SHP77 (cell line): Measurements from ENCODE around the gene FMO3.

Source experiments
- DNase-seq, 2 experiments: peaks; one replicate each; lab custom pipeline; 2025; lab: John Stamatoyannopoulos, UW

FMO3 gene

DNA sequence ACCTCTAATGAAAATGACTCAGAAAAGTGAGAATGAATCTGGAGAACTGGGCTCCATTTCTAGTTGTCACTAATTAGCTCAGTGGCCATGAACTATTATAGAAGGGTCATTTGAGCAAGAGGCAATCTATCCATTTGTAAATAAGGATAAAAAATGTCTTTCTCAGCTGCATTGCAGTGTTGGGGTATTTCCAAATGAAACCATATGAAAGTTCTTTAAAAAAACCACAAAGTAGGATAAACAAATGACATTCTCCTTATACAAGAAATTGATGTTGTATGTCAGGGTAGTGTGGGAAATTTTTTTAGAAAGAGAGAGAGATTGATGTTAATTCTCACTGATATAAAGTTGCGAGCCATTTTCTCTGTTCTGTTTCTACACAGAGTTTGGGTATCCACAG, 26.0 kb downstream of the FMO3 start:
- no peak for DNase-seq

DNA sequence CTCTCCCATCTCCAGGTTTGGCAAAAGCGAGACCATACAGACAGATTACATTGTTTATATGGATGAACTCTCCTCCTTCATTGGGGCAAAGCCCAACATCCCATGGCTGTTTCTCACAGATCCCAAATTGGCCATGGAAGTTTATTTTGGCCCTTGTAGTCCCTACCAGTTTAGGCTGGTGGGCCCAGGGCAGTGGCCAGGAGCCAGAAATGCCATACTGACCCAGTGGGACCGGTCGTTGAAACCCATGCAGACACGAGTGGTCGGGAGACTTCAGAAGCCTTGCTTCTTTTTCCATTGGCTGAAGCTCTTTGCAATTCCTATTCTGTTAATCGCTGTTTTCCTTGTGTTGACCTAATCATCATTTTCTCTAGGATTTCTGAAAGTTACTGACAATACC, 26.4 kb downstream of the FMO3 start:
- DNase-seq = no peak

DNA sequence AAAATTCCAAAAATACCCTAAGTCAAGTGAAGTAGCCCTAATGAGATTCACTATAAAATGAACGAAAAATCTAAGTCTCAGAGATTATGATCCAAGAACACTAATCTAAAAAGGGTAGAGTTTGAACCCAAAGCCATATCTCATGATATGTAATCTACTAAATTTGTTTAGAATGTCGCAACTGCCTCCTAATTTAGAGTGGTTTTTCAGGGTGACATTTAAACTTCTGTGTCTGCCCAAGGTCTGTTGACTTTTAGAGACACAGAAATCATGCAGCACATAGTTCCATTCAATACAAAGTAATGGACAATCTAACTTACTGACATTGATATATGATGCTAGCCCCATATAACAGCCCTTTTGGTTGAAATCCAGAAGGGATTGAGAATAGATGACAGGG, 28.9 kb downstream of the FMO3 start:
- DNase-seq = no peak

DNA sequence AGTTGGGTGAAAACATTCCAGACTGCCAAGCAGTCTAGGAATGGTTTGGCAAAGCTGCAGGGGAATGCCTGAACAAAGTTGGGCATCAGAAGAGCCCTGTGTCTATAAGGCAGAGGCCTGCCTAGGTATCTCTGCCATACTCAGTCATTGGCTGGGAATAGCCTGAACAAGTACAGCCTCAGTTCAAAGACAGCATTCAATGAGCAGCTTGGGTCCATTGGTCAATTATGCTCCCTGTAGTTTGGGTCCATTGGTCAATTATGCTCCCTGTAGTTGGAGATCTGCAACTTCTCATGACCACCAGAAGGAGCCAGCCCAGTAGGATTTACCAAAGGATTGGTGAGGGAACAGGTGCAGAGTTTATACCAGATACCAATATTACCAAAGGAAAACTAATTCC, 31.6 kb downstream of the FMO3 start:
- no peak for DNase-seq

DNA sequence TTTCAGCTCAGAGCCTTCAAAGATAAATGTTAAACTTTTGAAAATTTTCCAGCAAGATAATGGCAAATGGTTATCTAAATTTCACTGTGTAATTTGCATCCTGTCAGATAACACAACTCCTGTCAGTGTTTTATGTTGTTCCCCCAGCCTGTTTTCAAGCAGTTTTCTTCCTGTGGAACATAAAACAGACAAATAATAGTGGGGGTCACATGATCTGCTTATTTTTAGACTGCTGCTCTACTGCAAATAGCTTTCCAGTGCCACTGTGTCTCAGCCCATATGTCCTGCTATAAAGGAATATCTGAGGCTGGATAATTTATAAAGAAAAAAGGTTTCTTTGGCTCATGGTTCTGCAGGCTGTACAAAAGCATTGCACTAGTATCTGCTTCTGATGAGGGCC, 32.2 kb downstream of the FMO3 start:
- no peak for DNase-seq

DNA sequence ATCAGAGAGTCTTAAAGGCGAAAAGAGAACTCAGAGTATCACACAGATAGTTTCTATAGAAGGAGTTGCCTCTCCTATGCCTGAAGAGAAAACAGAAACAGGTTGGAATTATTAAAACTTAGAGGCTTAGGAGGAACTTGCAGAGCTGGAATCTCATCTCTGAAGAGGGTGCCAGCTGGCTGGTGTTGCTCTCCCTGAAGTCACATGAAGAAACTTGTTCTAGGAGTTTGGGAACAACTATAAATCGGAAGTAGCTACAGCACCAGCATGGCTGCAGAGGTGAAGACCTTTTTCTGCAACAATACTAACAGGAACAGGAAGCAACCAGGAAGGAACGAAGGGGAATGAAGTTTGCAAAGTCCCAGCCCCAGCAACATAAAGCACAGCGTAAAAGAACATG, 35.8 kb downstream of the FMO3 start:
- no peak for DNase-seq

DNA sequence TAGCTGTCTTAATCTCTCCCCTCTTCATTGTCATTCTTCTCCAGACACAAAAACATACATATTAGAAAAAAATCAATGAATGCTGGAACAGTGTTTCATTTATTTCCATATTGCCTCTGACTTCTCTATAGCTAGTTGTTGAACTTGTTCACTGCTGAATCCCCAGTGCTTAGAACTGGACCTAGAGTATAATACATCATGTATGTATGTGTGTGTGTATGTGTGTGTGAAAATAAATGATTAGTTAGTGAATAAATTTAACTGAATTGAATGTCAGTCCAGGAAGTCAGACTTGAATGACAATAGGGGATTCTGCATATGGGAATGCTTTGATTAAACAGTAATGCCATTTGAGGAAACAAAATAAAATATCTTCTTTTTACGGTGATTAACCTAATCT, 36.4 kb downstream of the FMO3 start:
- no peak for DNase-seq

DNA sequence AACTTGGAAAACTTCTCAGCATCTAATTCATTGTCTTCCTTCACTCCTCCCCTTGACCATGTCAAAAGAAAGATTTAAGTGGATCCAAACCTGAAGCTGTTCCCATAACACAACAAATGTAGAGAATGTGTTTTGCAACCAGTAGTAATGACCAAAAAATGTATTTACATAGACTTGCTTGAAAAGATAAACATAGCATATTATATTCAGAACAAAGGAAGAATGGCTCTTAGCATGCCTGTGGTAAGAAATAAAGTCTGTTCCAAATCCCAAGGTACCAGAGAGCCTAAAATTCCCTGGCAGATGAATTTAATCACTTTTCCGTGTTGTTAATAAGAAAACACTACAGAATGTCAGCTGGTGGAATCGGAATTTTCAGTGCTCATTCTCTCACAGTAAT, 36.8 kb downstream of the FMO3 start:
- DNase-seq = no peak

DNA sequence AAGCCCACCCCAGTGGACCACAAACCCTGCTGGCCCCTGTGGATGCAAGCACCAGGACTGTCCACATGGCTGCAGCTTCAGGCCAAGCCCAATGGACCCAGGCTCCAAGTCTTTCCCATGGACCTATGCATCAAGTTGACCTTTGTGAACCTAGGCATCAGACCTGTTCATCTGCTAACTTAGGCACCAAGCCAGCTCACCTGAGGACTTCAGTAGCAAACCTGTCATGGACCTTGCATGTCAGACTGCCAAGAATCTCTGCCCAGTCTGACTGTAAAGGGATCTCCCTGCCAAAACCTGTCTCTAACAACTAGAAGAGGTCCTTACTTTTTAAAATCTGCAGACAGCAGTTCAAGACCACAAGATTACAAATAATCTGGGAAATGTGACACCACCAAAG, 37.8 kb downstream of the FMO3 start:
- no peak for DNase-seq

DNA sequence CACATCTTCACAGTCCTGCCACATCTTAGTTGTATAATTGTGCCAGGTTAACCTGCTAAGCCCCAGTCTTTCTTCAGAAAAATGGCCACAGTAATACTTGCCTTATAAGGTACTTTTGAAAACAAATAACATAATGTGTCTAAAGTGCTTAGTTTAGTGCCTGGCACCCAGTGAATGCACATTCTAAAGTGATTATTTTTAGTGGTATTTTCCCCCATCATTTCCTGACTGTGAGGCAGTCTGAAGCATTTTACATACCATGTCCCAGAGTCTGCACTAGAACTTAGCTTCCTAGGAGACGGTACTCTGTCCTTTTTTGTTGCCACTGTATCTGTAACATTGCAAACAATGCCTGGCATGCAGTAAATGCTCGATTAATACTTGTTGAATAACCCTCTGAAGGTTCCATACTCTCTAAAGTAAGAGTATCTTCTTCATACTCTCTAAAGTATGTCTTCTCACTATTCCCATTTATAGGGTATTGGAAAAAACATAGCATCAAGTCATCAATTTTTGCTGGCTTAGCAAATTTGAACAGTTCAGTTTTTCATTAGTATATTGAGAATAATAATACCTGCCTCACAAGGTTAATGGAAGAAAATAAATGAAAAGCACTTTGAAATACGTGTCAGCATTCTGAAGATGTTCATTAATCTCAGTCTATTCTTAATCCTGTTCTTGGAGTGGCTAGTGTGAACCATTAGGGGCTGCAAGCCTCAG, 43.7 kb downstream of the FMO3 start:
- DNase-seq = no peak

DNA sequence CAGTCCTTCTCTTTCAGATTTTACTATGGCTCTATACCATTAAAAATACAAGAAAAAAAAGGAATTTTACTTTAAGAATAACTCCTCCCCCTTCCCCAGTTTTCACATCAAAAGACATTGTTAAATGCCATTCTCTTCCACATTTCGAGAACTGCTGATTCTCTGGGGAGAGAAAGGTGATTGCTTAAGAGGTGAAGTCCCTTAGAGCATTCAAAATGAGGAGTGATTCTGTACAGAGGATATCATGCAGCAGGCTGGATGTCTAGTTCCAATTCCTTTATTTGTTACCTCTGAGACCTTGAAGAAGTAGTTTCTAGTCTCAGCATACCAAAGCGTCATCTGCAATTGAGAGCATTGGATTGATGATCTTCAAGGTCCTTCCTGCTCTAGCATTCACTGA, 46.9 kb downstream of the FMO3 start:
- DNase-seq = no peak

DNA sequence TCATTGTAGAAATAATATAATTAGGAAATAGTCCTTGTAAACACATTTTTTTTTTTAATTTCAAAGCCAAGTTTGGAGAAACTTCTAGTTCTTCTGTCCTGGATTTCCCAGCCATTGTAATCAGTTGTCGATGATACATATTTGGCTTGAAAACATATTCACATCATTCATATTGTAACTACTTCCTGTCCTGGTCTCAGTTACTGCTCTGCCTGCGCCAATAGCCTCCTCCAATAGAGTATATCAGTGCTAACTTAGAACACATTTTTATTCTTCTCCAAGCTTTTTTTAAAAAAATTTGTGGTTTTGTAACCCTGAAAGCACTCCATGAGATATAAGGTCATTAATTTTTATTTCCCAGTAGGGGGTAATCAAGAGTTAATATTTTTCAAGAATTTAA, 48.3 kb downstream of the FMO3 start:
- no peak for DNase-seq

DNA sequence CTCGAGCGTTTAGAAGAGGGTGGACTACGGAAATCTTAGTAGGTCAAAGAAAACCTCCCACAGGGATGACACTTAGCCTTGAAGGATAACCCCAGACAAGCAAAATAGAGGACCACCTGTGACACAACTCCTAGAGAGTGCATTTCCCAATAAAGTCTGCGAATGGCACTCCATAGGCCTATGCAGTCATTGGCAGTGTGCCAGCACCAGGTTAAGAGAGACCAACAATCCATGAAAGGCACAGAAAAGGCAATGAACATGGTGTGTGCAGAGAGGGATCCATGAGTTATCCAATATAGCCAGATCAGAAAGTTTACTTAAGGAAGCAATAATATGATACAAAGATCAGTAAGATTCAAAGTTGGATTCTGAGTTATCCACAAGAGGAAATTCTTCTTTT, 49.2 kb downstream of the FMO3 start:
- no peak for DNase-seq

DNA sequence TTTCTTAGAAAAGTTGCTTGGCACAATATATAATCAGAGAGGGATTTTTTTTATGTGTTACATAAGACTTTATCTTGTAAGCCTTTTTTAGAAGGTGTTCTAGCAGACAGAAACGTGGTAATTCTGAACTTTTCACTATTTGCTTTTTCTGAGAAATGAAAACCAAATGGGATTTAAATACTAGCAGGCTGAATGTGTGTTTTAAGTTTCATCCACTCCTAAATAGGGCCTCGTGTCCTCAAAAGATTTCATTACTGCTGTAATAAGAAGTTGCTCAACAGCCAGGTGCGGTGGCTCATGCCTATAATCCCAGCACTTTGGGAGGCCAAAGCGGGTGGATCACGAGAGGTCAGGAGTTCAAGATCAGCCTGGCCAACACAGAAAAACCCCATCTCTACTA, 49.7 kb downstream of the FMO3 start:
- DNase-seq = no peak

DNA sequence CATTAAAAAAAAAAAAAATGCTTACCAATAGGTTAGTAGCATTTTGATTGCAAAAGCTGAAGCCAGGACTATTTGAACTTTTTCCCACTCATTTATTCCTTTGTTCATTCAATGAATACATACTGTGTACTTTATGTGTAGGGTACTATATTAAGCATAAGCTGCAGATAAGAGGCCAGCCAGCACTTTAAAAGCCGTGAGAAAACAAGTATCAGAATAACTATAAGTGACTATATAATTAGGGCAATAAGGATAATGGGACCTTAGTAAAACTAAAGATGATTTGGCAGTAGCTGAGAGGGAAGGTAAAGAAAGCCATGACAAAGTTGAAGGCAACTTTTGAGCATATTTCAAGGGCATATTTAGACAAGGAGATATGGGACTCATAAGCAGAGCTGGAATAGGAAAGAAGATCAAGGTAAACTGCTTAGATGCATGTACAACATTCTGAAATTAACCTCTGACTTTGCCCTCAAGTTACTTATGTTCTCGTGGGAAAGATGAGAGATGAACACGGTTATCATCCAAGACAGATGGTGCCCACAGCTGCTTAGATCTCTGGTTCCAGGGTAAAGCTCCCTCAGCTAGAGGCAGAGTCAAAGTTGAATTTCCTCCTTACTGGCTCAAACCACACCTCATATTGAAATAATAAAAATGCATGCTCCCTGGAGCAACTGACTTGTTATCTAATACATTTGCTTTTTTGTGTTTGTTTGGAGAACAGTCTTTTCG, 50.4 kb downstream of the FMO3 start:
- DNase-seq = no peak

DNA sequence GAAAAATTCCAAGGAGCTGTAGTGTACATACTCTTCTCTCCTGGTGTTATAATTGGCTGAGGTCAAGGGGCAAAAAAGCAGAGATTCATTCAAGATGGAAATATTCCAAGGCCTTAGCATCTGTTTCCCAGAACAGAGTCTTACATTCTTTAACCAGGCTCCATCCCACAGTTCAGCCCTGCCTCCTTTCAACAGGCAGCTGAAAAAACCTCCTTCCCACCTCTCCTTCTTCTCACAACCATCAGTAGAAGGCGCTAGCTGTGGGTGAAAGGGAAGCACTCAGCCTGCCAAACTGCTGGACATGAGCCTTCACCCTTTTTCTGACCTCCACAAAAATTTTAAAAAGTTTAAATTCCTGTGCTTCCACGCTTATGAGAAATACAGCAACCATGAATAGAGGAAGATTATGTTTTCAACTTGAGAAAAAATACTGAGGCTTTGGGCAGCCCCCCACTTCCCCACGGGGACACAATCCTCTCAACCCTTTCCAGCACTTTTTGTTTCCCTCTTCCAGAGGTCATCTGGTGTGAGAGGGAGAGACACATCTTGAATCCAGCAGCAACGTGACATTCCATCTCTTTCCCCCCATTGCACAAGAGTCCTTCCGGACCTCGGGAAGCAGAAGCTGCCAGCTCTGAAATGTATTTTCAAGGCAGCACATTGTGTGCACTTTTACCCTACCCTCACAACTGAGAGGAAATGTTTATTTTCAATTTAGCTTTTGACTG, 51.1 kb downstream of the FMO3 start:
- DNase-seq = no peak

DNA sequence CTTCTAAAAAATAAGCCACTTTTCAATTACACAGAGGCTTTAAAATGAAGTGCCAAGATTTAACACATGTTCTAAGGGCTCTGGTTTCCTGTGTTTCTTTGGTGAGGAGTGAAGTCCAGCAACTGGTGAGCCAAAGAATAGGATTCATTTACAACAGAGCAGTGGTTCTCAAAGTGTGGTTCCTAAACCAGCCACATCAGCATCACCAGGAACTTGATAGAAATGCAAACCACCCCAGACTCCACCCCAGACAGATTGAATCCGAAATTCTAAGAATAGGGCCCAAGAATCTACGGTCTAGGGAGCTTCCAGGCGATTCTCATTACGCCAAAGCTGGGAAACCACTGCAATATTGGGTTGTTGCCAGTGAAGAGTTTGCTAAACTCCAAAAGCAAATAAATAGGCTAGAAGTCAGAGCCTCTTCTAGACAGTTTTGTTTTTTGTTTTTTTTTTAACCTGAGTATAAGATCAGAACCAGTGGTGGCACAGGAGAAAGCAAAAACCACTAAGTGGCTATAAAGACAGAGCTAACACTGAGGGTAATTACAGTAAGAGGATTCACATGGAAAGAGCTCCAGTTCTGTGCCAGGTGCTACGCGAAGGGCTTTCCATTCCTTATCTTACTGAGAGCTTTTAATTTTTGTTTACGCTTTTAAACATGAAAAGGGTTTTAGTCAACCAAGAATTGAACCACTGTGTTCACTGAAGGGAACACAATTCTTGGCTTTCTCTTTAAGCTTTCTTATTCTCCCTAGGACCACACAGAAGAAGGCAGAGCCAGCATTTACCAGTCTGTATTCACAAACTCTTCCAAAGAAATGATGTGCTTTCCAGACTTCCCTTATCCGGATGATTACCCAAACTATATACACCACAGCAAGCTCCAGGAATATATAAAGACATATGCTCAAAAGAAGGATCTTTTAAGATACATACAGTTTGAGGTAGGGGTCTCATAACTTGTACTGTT, 52.0 kb downstream of the FMO3 start:
- DNase-seq = no peak

DNA sequence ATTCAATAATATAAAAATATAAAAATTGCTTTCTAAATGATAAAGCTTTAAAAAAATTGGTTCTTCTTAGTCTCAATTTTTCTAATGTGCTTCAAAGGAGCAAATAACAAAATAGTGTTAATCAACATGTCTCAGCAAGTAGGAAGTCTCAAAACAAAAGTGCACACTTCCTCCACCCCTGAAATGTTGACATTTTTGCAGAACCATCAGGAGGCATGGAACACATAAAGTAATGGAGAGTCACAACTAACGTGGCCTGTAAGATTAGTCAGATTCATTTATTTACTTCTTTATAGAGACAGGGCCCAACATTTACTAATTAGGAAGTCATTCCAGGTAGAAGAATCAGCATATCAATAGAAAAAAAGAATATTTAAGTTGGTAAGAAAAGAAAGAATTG, 59.5 kb downstream of the FMO3 start:
- no peak for DNase-seq

DNA sequence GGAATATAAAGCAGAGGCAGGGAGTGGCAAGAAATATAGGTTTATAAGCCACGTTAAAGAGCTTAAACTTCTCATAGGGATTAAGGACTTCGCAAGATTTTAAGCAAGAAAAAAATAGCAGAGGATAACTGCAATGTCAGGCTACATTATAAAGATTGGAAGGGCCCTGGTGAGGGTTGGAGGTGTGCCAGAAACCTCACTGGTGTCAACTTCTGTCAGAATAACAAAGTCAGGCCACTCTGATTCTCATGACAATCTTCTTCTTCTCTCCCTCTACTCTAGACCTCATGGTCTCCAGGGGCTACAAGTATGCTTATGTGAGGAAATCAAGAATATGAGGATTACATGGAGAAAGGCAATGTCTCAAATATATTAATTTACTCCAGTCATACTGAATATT, 61.8 kb downstream of the FMO3 start:
- DNase-seq = no peak

DNA sequence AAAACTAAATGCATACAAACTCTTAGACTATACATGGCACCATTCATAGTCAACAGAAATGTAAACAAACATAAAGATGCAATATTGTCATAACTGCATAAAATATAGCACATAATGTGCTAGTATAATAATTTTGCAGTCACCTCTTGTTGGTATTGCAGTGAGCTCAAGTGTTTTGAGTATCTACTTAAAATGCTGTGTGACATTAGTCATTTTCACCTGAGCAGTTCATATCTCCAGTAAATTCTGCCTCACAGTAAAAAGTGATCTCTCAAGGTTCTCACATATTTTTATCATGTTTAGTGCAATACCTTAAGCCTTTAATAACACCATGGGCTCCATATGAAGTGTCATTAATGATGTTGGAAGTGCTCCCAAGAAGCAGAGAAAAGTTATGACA, 64.8 kb downstream of the FMO3 start:
- DNase-seq = no peak

DNA sequence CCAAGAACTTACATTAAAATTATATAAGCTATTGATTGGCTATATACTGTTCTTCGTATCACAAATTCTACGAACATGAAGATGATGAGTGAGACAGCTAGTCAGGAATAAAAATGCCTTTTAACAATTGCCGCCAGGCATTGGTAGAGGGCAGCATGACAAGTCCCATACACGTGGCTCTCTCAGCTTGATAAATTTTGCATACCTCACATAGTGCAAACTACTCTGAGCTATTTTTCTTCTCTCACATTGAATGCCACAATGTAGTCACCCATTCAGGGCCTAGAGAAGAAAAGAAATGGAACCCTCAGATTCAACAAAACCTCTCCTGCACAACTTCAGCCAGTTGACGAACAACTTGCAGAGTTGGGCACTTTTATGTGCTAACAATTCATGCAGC, 67.4 kb downstream of the FMO3 start:
- DNase-seq = no peak

DNA sequence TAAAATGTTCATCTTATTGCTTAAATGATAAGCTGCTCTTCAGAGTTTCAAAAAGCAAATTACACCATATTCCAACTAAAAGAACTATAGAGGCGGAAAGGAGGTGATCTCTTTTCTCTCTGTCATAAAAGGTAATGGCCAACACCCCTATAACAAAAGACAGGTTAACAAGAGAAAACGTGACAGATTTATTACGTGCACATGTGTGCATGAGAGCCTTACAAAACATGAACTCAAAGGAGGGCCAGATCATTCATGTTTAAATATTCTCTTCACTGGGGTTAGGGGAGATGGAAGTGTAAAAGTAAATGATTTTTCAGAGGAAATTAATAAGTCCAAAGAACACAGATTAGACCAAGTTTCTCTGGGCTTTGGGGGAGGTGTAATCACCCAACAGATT, 67.8 kb downstream of the FMO3 start:
- no peak for DNase-seq
